Liver (tissue), 9 donors: Measurements from ENCODE around the gene PXYLP1. TPM values are rescaled to one million over a fixed set of nuclear protein-coding genes. Genes with fewer than 3 reads are reported as not detected.

ENCODE experiments used
- DNase-seq: peaks from one replicate; pipeline ENCODE4 v3.0.0-alpha.2; 2017; ENCODE audit warnings: low spot score
- H3K27ac ChIP-seq, 2 donors: one replicate each; pipeline ENCODE4 v1.7.0; 2013; ENCODE audit warnings: inconsistent platforms in 2 of 2, low read length in 2 of 2, control low read depth in 1 of 2, low read depth in 1 of 2, mild to moderate bottlenecking in 1 of 2
- H3K27me3 ChIP-seq, 4 donors: one replicate each; pipeline versions ENCODE4 v1.6.1 to v1.7.0; 2013; ENCODE audit warnings: low read length in 3 of 4, inconsistent platforms in 1 of 4, mild to moderate bottlenecking in 1 of 4, moderate library complexity in 1 of 4; ENCODE audit not compliant: control insufficient read depth in 4 of 4, insufficient read depth in 4 of 4
- H3K36me3 ChIP-seq, 4 donors: one replicate each; pipeline versions ENCODE4 v1.6.1 to v1.7.0; 2013; ENCODE audit warnings: low read length in 3 of 4, mild to moderate bottlenecking in 3 of 4, low read depth in 1 of 4, moderate library complexity in 1 of 4; ENCODE audit not compliant: control insufficient read depth in 4 of 4, insufficient read depth in 3 of 4
- H3K4me1 ChIP-seq, 4 donors: one replicate each; pipeline versions ENCODE4 v1.6.1 to v1.7.0; 2013; ENCODE audit warnings: low read length in 3 of 4, mild to moderate bottlenecking in 3 of 4, moderate library complexity in 1 of 4; ENCODE audit not compliant: control insufficient read depth in 4 of 4, insufficient read depth in 4 of 4
- H3K4me3 ChIP-seq, 3 donors: one replicate each; pipeline versions ENCODE4 v1.6.1 to v1.7.0; 2013; ENCODE audit warnings: low read length in 3 of 3, control low read depth in 1 of 3, low read depth in 1 of 3, mild to moderate bottlenecking in 1 of 3
- H3K9ac ChIP-seq, 2 donors: one replicate each; pipeline ENCODE4 v1.7.0; 2013; ENCODE audit warnings: low read length in 2 of 2, mild to moderate bottlenecking in 2 of 2, moderate library complexity in 2 of 2, control low read depth in 1 of 2, low read depth in 1 of 2
- H3K9me3 ChIP-seq, 4 donors: one replicate each; pipeline versions ENCODE4 v1.6.1 to v1.7.0; 2013; ENCODE audit warnings: low read length in 3 of 4; ENCODE audit not compliant: control insufficient read depth in 4 of 4
- ATF3 ChIP-seq: IDR thresholded peaks from 2 replicates; pipeline ENCODE4 v1.6.1; 2016; ENCODE audit warnings: antibody characterized with exemption
- CTCF ChIP-seq: fragments of 150-350 bp; IDR thresholded peaks from 2 replicates; pipeline ENCODE4 v1.5.1; 2017; ENCODE audit warnings: improper control_type of control experiment, low read depth, low read length; ENCODE audit not compliant: missing input control
- FOXA1 ChIP-seq: IDR thresholded peaks from 2 replicates; pipeline ENCODE4 v1.6.1; 2016; ENCODE audit warnings: antibody characterized with exemption
- FOXA2 ChIP-seq: IDR thresholded peaks from 2 replicates; pipeline ENCODE4 v1.6.1; 2016; ENCODE audit warnings: antibody characterized with exemption
- GABPA ChIP-seq, 2 donors: IDR thresholded peaks in 1 of 2; conservative IDR thresholded peaks in 1 of 2; 2 replicates each; pipeline ENCODE4 v1.6.1; 2016; ENCODE audit warnings: antibody characterized with exemption in 2 of 2, mild to moderate bottlenecking in 1 of 2, moderate library complexity in 1 of 2
- HNF4A ChIP-seq, 2 donors: conservative IDR thresholded peaks; 2 replicates each; pipeline ENCODE4 v1.6.1; 2016; ENCODE audit warnings: antibody characterized with exemption in 2 of 2, mild to moderate bottlenecking in 2 of 2
- HNF4G ChIP-seq: IDR thresholded peaks from 2 replicates; pipeline ENCODE4 v1.6.1; 2016; ENCODE audit warnings: antibody characterized with exemption
- JUND ChIP-seq, 2 donors: IDR thresholded peaks; 2 replicates each; pipeline ENCODE4 v1.6.1; 2016; ENCODE audit warnings: antibody characterized with exemption in 2 of 2
- NR2F2 ChIP-seq: IDR thresholded peaks from 2 replicates; pipeline ENCODE4 v1.6.1; 2016; ENCODE audit warnings: antibody characterized with exemption
- RAD21 ChIP-seq, 2 donors: IDR thresholded peaks; 2 replicates each; pipeline ENCODE4 v1.6.1; 2016; ENCODE audit warnings: antibody characterized with exemption in 2 of 2, mild to moderate bottlenecking in 2 of 2
- REST ChIP-seq: IDR thresholded peaks from 2 replicates; pipeline ENCODE4 v1.6.1; 2016; ENCODE audit warnings: antibody characterized with exemption, mild to moderate bottlenecking
- RXRA ChIP-seq, 2 donors: IDR thresholded peaks; 2 replicates each; pipeline ENCODE4 v1.6.1; 2017 to 2018; ENCODE audit warnings: antibody characterized with exemption in 2 of 2, mild to moderate bottlenecking in 1 of 2
- SP1 ChIP-seq: IDR thresholded peaks from 2 replicates; pipeline ENCODE4 v1.6.1; 2018; ENCODE audit warnings: antibody characterized with exemption, mild to moderate bottlenecking
- YY1 ChIP-seq: IDR thresholded peaks from 2 replicates; pipeline ENCODE4 v1.6.1; 2016; ENCODE audit warnings: antibody characterized with exemption, mild to moderate bottlenecking
- ZBTB33 ChIP-seq: IDR thresholded peaks from 2 replicates; pipeline ENCODE4 v1.6.1; 2016; ENCODE audit warnings: antibody characterized with exemption
- WGBS: extraction: QIAGEN DNeasy Blood & Tissue Kit; methylation state at CpG from one replicate; pipeline ENCODE4 v1.1.7; 2013; 5-methylcytosine and 5-hydroxymethylcytosine counted together
- polyA plus RNA-seq, 2 donors: library from polyadenylated mRNA; stranded (reverse) in 1 of 2; unstranded in 1 of 2; fragments of 200-250 nt in 1 of 2; fragments of >200 nt in 1 of 2; fragmentation: Nextera tagmentation in 1 of 2; extraction: Ambion mirVana in 1 of 2; gene quantifications; one replicate each; pipeline versions ENCODE4 v1.2.1 to v1.2.3, GENCODE V29; 2013 to 2015
- total RNA-seq, 2 donors: library from RNA; depleted of rRNA; stranded (reverse); fragments of >200 nt; gene quantifications; one replicate each; pipeline ENCODE4 v1.2.3, GENCODE V29; 2014
- donor health status: healthy.
- donor health status: healthy.
- donor health status: healthy.
- donor health status: healthy.
- donor health status: healthy.

Gene PXYLP1
- total and polyA plus RNA-seq, 4 donors: 1.1 to 5.3 (median 3.1) TPM

GRCh38 chr3:141306276-141306675 lies 74.7 kb downstream of the PXYLP1 start:
- no peaks in the 10 kb centered on the region for H3K9me3 ChIP-seq
- no peak for DNase-seq
- no peak overlapping the region for H3K4me3 ChIP-seq
- WGBS: 89% methylated on average over 5 of the region's 5 CpGs
- no peak overlapping the region for H3K9ac ChIP-seq
- no peaks in the 10 kb centered on the region for H3K27me3 ChIP-seq
- no peak overlapping the region for H3K27ac ChIP-seq
- TF ChIP-seq HNF4A (conservative IDR thresholded peaks at IDR 0.05): no peak
- TF ChIP-seq RXRA (IDR thresholded peaks at IDR 0.05): no peak
- no peak for TF ChIP-seq SP1
- no peak for TF ChIP-seq FOXA2
- TF ChIP-seq REST: no peak
- no peak for TF ChIP-seq FOXA1
- no peak for TF ChIP-seq CTCF
- no peak for TF ChIP-seq JUND (IDR thresholded peaks at IDR 0.05)
- no peak for TF ChIP-seq ZBTB33
- no peak for TF ChIP-seq GABPA (IDR thresholded peaks at IDR 0.05 in 1 of 2, conservative IDR thresholded peaks at IDR 0.05 in 1 of 2)
- TF ChIP-seq HNF4G: no peak
- no peak for TF ChIP-seq ATF3
- no peak for TF ChIP-seq NR2F2
- no peaks in the 10 kb centered on the region for H3K36me3 ChIP-seq
- H3K4me1 ChIP-seq: peaks cover 4 to 12% (median 6%) of the 10 kb centered on the region in 4 donors

- TF ChIP-seq HNF4A (conservative IDR thresholded peaks at IDR 0.05) (no peak), YY1 (no peak), GABPA (IDR thresholded peaks at IDR 0.05 in 1 of 2, conservative IDR thresholded peaks at IDR 0.05 in 1 of 2) (no peak), REST (no peak), FOXA2 (no peak), RAD21 (IDR thresholded peaks at IDR 0.05) (no peak), ATF3 (no peak), ZBTB33 (no peak)
- H3K27ac ChIP-seq: no peak overlapping the region
- no peaks in the 10 kb centered on the region for H3K9me3 ChIP-seq
- WGBS: 79% methylated on average over 5 of the region's 5 CpGs
- no peak overlapping the region for H3K9ac ChIP-seq
- peaks cover 4 to 13% (median 7%) of the 10 kb centered on the region in 4 donors for H3K4me1 ChIP-seq
- DNase-seq: no peak
- H3K4me3 ChIP-seq: no peak overlapping the region
- H3K27me3 ChIP-seq: no peaks in the 10 kb centered on the region
- no peaks in the 10 kb centered on the region for H3K36me3 ChIP-seq
Observed at GRCh38 chr3:141306922-141307321, 75.3 kb downstream of the PXYLP1 start.
